ENCODE measurements around the gene CEP250.

DNA sequence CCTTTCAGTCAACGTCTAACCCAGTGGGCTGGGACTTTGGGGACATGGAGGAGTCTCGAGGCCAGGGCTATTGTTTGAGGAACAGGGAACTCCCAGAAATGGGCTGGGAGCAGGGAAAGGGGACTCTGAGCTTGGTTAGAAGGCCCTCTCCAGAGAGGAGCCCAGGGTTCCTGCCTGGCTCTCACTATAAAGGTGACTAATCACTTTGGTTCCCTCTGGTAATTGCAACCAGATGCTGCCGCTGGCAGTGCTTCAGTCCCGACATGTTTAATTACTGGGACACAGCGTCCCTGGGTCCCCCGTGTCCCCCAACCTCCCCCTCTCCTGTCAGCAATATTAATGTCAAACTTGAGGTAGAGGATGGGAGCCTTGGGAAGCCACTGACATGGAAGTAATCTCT lies 12.4 kb upstream of the CEP250 start:
- no peak for TF ChIP-seq ZNF664 (tag by site-specific recombination; IDR thresholded peaks at IDR 0.05)
- TF ChIP-seq ZNF571 (tag by site-specific recombination; IDR thresholded peaks at IDR 0.05), result no peak
- TF ChIP-seq KLF7 (tag by site-specific recombination; IDR thresholded peaks at IDR 0.05; ENCODE audit: borderline replicate concordance), result no peak
- no peak for TF ChIP-seq ZNF416 (tag by site-specific recombination; IDR thresholded peaks at IDR 0.05)
- no peak for TF ChIP-seq GLI2 (tag by site-specific recombination; IDR thresholded peaks at IDR 0.05; ENCODE audit: borderline replicate concordance, low read depth)
- TF ChIP-seq, protein P1, sequence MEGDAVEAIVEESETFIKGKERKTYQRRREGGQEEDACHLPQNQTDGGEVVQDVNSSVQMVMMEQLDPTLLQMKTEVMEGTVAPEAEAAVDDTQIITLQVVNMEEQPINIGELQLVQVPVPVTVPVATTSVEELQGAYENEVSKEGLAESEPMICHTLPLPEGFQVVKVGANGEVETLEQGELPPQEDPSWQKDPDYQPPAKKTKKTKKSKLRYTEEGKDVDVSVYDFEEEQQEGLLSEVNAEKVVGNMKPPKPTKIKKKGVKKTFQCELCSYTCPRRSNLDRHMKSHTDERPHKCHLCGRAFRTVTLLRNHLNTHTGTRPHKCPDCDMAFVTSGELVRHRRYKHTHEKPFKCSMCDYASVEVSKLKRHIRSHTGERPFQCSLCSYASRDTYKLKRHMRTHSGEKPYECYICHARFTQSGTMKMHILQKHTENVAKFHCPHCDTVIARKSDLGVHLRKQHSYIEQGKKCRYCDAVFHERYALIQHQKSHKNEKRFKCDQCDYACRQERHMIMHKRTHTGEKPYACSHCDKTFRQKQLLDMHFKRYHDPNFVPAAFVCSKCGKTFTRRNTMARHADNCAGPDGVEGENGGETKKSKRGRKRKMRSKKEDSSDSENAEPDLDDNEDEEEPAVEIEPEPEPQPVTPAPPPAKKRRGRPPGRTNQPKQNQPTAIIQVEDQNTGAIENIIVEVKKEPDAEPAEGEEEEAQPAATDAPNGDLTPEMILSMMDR (tag by site-specific recombination; IDR thresholded peaks at IDR 0.05), result no peak
- TF ChIP-seq, protein P2, sequence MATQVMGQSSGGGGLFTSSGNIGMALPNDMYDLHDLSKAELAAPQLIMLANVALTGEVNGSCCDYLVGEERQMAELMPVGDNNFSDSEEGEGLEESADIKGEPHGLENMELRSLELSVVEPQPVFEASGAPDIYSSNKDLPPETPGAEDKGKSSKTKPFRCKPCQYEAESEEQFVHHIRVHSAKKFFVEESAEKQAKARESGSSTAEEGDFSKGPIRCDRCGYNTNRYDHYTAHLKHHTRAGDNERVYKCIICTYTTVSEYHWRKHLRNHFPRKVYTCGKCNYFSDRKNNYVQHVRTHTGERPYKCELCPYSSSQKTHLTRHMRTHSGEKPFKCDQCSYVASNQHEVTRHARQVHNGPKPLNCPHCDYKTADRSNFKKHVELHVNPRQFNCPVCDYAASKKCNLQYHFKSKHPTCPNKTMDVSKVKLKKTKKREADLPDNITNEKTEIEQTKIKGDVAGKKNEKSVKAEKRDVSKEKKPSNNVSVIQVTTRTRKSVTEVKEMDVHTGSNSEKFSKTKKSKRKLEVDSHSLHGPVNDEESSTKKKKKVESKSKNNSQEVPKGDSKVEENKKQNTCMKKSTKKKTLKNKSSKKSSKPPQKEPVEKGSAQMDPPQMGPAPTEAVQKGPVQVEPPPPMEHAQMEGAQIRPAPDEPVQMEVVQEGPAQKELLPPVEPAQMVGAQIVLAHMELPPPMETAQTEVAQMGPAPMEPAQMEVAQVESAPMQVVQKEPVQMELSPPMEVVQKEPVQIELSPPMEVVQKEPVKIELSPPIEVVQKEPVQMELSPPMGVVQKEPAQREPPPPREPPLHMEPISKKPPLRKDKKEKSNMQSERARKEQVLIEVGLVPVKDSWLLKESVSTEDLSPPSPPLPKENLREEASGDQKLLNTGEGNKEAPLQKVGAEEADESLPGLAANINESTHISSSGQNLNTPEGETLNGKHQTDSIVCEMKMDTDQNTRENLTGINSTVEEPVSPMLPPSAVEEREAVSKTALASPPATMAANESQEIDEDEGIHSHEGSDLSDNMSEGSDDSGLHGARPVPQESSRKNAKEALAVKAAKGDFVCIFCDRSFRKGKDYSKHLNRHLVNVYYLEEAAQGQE (tag by site-specific recombination; IDR thresholded peaks at IDR 0.05), result no peak
- TF ChIP-seq ZNF747 (tag by site-specific recombination; IDR thresholded peaks at IDR 0.05), result no peak
- TF ChIP-seq ZNF121 (tag by site-specific recombination; IDR thresholded peaks at IDR 0.05), result no peak
- TF ChIP-seq TCF7L2 (IDR thresholded peaks at IDR 0.05; ENCODE audit: borderline replicate concordance, low read depth, low read length), result no peak
- no peak for TF ChIP-seq ZNF140 (tag by site-specific recombination; IDR thresholded peaks at IDR 0.05)
- TF ChIP-seq ZNF501 (tag by site-specific recombination; IDR thresholded peaks at IDR 0.05), result no peak

Measured in HEK293 (cell line).